ENCODE measurements around the gene ZNF536. TPM values are rescaled to one million over a fixed set of nuclear protein-coding genes. Genes with fewer than 3 reads are reported as not detected.
"Not testable (repeated sequence)": the region's sequence is repeated elsewhere in the genome, so short reads cannot be mapped to it uniquely, and the experiment has no call there.

ZNF536 gene
- total RNA-seq, 1 donor from 2014 or later = 0.20 TPM

- no peak for ATAC-seq
Observed at GRCh38 chr19:30488191-30488590, 116.0 kb downstream of the ZNF536 start.

DNA sequence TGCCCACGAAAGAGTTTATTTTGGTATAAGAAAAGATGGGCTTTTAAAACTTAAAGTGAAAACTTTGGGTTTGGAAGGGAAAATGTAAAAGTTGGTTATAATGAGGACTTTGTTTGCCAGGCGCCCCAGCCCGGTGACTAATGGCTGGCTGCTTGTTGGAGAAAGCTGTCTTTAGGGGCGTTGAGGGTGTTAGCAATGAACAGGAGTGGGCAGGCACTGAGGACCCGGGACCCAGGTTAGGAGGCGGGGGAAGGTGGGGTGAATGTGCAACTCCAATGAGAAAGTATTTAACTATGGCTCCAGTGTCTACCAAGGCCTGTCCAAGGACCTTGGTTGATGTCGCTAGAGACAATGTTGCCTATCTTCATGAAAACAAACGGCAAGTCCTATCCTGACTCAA lies 118.6 kb downstream of the ZNF536 start:
- no peak for ATAC-seq

DNA sequence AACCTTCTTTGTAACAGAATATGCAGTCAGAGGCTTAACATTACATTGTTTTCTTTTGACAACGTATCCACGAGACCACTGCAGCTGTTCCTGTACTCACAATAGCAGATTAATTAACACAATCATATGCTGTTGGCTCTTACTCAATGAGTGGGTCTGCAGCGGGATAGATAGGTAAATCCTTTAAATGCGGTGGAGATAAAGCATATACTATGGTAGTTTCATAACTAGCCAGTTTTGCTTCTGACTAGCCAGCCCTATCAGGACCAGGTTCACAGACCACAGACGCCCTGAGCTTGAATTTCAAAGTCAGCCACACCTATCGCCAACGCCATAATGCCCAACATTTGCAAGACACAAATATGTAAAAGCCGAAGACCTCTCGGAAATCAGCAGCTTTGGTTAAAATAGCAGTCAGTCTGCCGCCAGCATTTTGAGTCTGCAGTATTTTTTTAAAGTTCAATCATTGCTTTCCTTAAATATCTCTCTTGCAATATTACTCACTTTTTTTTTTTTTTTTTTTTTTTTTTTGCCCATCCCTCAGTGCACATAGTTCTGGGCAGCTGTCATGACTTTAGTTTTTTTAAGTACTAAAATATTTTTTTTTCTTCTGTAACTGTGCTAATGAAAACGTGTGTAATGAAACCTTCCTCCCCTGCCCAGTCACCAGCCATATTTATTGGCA lies 120.5 kb downstream of the ZNF536 start:
- no peak for ATAC-seq

GRCh38 chr19:30497034-30497433 lies 124.8 kb downstream of the ZNF536 start:
- no peak for ATAC-seq

DNA sequence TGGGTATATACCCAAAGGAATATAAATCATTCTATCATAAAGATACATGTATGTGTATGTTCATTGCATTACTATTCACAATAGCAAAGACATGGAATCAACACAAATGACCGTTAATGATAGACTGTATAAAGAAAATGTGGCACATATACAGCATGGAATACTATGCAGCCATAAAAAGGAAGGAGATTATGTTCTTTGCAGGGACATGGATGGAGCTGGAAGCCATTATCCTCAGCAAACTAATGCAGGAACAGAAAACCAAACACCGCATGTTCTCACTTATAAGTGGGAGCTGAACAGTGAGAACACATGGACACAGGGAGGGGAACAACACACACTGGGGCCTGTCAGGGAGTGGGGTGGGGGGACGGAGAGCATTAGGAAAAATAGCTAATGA lies 125.9 kb downstream of the ZNF536 start:
- ATAC-seq = not testable (repeated sequence)

- ATAC-seq = no peak
Observed at GRCh38 chr19:30498707-30499106, 126.5 kb downstream of the ZNF536 start.

DNA sequence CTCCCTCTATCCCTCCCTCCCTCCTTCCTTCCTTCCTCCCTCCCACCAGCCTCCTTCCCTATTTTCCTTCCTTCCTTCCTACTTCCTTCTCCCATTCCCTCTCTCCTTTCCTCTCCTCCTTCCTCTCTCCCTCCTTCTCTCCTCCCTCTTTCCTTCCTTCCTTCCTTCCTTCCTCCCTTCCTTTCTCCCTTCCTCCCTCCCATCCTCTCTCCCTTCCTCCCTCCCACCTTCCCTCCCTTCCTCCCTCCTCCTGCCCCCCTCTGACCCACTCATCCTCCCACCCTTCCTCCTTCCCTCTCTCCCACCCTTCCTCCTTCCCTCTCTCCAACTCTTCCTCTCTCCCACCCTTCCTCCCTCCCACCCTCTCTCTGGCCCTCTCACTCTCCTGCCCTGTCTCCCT lies 132.1 kb downstream of the ZNF536 start:
- no peak for ATAC-seq

DNA sequence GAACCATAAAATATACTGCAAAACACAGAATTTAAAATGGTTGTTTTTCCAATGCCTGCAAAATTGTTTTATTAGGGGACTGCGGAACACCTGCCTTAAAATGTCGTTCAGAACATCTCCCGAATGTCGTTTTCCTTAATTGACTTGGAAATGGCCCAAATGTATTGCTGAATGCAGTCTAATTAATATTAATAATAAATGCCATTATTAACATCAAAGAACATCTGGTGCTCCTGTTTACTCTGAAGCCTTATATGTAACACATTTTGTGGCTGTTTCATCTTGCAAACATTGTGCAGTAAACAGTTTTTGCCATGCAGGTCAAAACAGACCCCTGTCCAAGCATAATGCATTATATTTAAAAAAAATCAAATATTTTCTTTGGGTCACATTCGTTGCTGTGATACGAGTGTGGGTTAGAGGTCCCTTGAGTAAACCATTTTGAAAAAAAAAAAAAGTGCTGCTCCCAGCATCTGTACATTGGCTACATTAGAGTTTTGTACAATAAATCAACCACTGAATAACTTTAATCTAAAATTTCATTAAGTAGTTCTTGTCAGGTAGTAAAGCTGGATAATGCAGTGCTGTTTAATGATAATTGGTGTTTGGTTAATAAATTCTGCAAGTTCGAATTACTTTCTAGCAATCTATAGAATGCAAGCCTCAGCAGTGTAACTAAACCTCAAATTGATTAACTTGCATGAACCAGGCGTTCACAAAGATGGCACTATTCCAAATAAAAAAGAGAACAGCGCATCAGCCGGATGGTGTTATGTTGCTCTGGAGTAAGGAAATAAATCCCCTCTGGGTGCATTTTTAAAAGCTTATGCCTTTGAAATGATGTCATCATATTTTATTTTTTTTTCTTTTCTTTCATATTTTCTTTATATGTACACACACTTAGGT lies 140.2 kb downstream of the ZNF536 start:
- no peak for ATAC-seq

DNA sequence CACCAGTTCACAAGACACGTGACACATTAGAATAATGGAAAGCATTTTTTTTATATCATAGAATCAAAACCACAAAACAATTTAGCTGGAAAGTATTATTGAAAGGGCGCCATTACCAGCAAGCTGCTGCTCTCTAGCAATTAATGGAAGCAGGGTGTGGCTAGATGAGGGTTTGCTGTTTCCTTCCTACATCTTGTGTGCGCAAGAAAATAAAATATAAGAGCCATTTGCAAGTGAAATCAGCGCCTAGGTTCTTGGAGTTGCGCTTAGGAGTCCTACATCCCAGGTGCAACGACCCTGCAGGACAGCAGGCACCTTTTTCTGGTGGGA lies 140.9 kb downstream of the ZNF536 start:
- ATAC-seq = no peak

DNA sequence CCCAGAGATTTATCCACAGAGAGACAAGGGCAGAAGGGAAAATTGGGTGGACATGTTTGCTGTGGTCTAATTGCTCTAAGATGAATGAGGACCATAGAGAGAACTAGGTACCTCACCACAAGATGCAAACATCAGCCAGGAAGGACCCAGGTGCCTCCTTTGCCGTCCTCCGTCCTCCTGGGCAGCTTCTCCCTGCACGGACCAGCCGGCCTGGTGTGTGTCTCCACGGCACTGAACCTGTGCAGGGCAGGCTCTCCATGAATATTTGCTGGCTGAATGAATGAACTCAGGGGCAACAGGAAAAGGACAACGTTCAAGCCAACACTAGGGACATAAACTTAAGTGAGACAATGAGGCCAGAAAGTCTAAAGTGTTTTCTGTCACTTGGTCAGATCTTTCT lies 143.9 kb downstream of the ZNF536 start:
- ATAC-seq = no peak

- ATAC-seq = no peak
Observed at GRCh38 chr19:30516531-30516930, 144.3 kb downstream of the ZNF536 start.

GRCh38 chr19:30518965-30519606 lies 146.9 kb downstream of the ZNF536 start:
- ATAC-seq = no peak

DNA sequence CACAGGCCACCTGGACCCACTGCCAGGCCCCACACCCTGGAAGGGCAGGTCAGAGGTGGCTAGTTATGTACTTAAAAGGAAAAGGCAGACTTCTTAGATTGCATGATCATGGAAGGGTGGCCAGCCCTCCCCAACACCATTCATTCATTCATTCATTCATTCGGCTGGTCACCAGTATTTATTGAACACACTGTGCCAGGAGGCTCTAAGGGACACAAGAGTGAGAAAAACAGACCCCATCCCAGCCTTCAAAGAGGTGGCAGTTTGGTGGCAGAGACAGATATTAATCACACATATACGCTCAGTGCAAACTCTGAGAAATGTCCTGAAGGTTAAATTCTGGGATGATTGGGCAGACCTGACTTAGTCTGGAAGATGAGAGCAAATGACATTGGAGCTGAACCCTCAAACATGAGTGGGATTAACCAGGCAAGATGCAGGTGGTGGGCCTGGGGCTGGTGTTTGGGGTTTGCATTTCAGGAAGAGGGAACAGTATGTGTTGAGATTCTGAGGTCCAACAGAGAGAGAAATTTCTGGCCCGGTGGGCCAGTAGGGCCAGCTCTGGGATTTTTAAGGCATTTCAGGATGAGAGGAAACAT lies 147.5 kb downstream of the ZNF536 start:
- ATAC-seq = no peak

- no peak for ATAC-seq
Observed at GRCh38 chr19:30520735-30521479, 148.7 kb downstream of the ZNF536 start.

GRCh38 chr19:30521937-30522336 lies 149.8 kb downstream of the ZNF536 start:
- ATAC-seq = no peak

GRCh38 chr19:30522341-30522740 lies 150.2 kb downstream of the ZNF536 start:
- no peak for ATAC-seq

DNA sequence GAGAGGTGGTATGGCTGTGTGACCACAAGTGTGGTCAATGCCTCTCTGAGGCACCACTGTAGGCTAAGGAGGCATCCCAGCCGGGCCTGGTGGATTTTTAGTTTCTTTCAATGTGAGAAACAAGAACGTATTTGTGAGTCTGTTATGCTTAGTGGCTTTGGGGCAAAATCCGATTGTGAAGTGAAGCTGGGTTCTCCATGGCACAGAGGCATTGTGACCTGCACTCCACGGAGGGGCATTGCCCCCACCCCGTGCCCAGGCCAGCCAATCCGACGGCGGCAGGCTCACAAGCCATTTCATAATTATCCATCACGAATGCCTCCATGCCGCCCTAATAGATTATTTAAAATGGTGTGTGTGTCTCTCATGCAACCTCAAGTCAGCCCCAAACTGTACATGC lies 151.6 kb downstream of the ZNF536 start:
- ATAC-seq = no peak

DNA sequence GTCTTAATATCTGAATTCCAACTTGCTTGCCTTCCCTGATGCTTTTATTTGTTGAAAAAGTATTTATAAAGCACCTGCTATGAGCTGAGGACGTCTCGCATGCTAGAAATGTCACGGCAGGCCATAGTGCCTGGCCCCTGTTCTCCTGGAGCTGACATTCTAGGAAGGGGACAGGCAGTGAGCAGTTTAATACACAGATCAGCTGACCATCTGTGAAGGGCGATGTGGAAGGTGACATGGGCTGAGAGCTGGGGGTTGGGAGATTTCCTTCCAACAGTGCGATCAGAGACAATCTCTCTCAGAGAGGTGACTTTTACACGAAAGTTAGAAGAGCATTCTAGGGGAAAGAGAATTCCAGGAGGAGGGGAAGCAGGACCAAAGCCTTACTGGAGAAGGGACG lies 153.2 kb downstream of the ZNF536 start:
- no peak for ATAC-seq

GRCh38 chr19:30528919-30529318 lies 156.7 kb downstream of the ZNF536 start:
- ATAC-seq = no peak

DNA sequence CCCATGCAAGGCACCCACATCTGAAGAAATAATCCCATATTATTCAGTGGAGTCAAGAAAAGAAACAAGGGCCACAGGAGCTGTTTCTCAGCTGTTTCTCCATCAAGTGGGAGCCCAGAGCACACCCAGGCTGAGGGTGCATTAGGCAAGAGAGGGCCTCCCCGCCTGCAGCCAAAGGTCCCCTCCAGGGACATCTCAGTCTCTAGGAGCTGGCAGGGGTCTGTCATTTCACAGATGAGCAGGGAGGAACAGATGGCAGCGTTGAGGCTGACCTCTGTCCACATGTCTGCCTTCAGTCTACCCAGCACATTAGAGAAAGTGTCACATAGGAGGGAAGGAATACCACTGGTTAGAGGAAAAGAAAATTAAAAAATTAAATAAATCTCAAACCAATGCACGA lies 157.7 kb downstream of the ZNF536 start:
- no peak for ATAC-seq

DNA sequence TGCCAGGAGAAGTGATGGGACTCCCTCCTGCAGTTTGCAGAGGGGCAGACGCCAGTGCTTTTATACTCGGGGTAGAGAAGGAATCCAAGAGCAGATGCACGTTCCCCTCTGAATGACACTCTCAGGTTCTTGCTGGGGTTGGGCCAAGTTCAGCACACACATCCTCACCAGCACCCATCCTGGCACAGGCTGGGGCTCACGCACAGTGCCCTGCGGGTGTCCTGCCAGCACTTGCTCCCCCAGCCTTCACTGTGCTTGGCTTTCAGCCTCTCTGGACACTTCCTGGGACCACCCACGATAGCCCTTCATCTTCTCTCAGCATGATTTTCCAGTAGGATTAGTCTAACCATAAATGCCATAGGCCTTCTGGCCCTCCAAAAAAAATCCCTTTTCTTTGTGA lies 158.6 kb downstream of the ZNF536 start:
- no peak for ATAC-seq

DNA sequence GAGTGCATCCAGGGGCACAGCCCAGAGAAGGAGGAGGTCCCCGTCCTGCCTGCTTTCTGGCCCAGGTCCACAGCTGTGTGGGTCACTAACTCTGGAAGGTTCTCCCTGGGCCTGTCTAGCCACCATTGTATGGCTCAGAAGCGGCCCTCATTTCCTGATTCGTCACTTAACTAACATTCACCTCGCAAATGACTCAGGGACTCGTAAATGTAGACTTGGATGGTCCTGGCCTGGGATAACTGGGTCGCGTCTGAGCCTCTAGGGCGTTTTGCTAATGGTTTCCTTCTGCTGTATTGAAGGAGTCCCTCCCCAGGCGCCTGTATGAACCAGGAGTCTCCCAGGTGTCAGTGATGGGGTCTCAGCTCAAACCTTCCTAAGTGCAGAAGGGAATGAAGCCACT lies 162.8 kb downstream of the ZNF536 start:
- no peak for ATAC-seq

GRCh38 chr19:30536975-30537374 lies 164.8 kb downstream of the ZNF536 start:
- ATAC-seq = no peak

Data from esophagus mucosa (tissue), 1 donor.